CD1c-positive myeloid dendritic cell (primary cell): ENCODE measurements around the gene PODNL1.

ENCODE experiments used
- DNase-seq: peaks from one replicate; pipeline ENCODE4 v3.0.0-alpha.2; 2016; ENCODE audit errors: extremely low spot score

The PODNL1 gene, protein sequence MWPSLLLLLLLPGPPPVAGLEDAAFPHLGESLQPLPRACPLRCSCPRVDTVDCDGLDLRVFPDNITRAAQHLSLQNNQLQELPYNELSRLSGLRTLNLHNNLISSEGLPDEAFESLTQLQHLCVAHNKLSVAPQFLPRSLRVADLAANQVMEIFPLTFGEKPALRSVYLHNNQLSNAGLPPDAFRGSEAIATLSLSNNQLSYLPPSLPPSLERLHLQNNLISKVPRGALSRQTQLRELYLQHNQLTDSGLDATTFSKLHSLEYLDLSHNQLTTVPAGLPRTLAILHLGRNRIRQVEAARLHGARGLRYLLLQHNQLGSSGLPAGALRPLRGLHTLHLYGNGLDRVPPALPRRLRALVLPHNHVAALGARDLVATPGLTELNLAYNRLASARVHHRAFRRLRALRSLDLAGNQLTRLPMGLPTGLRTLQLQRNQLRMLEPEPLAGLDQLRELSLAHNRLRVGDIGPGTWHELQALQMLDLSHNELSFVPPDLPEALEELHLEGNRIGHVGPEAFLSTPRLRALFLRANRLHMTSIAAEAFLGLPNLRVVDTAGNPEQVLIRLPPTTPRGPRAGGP

DNA sequence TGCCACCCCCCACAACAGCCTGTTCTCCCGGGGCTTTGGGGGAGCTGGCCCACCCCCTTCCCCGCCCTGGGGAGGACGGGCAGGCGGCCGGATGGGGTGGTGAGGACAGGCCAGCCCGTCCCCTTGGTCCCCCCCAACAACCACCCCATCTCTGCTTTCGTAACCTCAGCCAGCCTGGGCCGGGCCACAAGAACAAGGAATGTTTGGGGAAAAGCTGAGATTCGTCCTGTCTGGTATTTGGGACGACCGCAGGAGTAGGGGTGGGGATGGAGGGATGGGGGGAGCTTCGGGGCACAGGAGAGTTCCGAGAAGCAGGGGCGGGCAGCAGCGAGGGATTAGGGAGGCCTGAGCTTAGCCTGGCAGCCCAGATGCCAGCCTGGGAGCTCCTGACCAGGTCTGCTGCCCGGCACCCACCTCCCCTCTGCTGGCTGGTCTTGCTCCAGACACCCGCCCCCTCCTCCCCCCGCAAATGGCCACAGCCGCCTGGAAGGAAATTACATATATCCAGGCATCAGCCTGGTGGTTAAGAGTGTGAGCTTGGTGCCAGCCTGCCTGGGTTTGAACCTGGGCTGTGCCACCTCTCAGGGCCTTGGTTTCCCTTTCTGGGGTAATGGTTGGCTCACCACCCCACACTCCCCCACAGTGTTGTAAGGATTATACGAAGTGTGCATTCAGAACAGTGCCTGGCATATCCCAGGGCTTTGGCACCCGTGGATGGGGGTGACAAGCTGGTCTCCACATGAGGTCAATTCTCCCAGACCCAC is at the start of gene PODNL1:
Gene PODNL1, minus strand, starts transcription at position 117 of the 764 bp plus-strand sequence. CDS start 236 bp downstream, outside the sequence.
- DNase-seq, result no peak

DNA sequence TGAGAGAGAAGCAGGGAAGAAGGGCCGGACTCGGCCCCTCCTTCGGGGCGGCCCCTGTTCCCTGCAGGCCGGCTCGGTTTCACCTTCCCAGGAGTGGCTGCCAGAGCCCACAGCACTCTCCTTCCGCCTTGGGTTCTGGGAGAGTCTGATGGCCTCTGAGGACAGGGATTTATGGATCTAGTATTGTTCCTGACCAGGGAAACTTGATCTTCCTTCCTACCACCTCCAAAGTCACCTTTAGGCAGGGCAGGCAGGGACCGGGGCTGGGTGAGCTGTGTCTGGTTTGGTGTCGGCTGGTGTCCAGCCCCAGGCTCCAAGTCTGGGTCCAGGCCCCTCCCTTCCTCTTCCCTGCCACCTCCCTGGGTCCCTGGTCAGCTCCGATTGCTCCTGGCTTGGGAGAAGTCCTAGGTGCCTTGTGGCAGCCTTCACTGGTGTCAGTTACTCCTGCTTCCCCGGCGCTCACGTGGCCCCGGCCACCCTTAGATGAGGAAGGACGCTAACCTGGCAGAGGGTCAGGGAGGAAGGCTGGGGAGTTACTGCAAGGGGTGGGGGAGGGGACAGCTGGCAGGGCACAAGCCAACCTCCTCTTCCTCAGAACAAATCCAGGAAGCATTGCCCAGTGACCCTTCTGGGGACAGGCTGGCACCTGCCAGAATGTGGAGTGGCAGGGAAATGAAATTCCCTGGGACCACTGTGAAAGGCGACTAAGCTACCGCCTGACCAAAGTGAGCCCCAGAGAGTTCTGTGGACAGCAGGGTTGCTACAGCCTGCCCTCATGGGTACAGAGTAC is 49.1 kb upstream of the PODNL1 start:
- DNase-seq, result peak; percentile 58

DNA sequence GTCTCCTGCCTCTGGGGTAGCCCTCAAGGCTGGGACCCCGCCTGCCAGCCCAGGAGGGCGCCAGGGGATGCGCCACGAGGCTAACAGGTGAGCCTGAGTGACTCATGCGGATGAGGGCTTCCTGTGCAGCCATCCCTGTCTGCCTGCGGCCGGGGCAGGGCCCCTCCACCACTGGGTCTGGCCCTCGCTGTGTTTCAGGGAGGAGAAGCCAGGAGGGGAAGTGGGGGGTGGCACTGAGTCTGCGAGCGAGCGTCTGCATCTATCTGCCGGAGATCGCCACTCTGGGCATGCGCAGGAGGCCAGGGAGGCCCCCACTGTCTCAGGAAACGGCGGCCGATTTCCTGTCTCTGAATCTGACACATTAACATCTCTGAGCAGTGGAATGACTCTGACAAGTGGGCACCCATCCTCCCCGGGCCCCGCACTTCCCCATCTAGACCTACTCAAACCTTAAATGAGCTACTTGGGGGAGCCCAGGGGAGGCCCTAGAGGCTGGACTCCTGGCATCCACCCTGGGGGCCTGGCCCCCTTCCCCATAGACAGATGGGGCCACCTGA is 48.2 kb upstream of the PODNL1 start:
- DNase-seq, result peak; percentile 97

DNA sequence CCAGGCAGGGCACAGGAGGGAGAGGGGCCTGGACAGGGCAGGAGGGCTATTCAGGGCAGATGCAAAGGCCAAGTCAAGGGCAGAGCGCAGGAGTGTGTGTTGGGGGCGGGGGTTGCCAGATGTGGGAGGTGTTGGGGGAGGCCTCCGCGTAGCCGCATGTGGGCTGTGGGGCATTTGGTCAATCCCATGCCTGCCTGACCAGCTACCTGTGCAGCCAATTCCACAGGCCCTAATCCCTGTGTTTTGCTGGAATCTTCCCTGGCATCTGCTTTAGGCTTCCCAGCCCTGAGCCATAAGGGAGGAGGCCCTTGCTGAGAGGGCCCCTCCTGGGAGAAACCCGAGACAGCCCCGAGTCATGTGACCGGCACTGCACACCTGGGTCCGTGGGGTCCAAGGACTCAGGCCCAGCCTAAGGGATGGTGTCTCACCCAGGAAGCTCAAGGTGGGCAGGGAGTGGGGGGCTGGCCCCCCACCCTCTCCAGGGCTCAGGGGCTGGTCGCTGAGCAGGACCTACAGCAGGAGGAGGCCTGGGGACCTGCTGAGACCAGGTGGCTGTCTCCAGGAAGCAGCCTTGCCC is 47.6 kb upstream of the PODNL1 start:
- DNase-seq, result no peak

DNA sequence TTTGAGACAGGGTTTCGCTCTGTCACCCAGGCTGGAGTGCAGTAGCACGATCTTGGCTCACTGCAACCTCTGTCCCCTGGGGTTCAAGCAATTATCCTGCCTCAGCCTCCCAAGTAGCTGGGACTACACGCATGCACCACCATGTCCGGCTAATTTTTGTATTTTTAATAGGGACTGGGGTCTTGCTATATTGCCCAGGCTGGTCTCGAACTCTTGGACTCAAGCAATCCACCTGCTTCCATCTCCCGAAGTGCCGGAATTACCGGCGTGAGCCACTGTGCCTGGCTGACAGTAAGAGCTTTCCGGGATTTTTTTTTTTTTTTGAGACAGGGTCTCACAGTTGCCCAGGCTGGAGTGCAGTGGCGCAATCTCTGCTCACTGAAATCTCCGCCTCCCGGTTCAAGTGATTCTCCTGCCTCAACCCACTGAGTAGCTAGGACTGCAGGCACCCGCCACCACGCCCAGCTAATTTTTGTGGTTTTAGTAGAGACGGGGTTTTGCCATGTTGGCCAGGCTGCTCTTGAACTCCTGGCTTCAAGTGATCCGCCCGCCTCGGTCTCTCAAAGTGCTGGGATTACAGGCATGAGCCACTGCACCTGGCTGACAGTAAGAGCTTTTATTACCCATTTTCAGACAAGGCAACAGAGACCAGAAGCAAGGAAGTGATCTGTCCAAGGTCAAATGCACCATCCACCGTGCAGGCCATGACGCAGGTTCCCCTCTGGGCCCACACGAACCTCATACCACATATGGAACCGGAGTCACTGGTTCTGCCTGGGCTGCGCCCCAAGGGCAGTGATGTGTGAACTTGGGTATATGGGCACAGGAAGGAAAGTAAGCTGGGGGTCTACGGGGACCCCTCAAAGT is 46.9 kb upstream of the PODNL1 start:
- DNase-seq, result peak; percentile 73

DNA sequence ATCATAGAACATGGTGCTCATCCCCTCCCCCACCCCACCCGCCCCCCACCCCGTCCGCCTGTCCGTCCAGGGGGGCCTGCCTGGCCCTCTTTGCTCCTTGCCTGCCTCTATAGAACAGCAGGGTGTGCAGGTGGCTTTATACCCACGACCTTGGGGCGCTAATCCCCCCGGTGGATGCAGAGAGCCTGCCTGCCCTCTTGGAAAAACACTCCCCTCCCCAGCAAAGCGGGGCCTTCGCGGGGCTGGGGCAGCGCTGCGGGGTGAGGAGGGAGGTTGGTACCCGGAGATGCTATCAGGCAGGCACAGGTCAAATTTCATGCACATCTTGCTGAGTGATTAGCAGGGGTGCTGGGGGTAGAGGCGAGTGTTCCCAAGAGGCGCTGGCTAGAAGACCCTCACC is 46.0 kb upstream of the PODNL1 start:
- DNase-seq, result no peak

DNA sequence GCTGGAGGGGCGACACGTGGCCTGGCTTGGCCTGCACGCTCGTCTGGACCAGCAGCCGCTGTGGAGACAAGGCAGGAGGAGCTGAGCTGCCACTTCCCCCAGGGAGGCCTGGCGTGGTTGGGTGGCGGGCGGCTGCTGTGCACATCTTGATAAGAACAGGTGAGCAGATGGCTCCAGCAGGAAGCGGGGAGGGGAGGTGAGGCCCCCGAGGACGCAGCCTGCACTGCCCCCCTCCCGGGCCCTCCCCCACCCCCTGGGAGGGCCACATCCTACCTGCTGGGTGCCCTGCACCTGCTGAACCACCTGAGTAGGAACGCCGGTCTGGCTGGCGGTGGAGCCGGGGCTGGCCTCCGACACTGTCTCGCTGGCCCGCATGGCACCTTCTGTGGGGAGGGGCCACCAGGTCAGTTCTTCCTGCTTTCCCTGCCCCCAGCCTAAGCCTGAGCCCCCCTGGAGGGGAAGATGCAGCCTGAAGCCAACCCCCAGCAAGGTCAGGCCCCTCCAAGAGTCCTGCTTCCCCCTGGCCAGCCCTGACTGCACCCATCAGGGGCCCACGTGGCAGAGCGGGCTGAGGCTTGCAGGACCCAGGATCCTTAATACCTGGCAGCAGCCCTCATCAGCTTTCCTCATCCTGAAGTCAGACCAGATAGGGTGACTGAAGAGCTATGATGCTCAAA is 45.1 kb upstream of the PODNL1 start:
- no peak for DNase-seq

DNA sequence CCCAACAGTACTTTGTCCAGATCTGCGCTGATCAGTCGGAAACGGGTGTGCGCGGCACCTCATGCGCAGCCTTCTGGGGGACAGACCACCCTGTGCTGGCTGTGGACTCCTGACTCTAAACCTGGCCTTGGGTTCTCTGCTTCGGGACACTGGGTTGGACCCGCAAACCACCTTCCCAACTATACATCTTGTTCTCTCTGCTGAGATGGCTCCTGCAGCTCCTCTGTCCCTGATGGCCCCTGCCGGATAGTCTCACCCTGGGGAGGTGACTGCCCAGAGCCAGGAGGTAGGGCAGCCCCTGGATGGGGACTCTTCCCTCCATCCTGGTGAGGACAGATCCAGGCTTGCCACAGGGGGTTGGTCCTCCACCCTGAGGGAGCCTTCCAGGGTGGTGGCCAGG is 44.6 kb upstream of the PODNL1 start:
- no peak for DNase-seq

DNA sequence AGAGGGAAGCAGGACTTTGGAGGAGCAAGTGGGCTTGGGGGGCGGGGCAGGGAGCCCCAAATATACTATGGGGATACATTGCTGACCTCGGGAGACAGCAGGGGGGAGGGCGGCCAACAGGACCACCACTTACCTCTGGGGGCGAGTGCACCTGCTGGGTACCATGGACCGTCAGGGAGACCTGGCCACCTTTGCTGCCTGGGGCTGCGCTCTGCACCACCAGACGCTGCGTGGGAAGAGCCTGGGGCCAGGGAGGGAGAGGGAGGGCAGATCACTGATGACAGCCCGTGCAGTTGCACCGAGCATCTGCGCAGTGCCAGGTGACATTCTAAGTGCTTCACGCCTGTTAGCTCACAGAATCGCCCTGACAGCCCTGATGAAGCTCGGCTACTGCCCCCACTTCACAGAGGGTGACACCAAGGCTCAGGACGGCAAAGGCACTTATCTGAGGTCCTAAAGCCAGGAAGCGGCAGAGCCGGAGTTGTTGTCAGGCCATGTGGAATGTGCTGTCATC is 43.8 kb upstream of the PODNL1 start:
- no peak for DNase-seq

DNA sequence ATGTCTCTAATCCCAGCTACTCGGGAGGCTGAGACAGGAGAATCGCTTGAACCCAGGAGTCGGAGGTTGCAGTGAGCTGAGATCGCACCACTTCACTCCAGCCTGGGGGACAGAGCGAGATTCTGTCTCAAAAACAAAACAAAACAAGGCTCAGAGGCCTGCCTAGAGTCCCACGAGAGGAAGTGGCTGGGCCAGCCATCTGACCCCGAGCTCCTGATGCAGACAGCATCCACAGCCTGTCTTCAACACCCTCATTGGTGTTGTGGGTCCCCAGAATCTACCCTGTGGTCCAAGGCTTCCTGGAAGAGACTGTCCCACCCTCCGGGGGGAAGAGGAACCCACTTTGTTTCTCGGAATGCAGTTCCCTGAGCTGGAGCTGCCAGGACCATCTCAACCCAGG is 43.2 kb upstream of the PODNL1 start:
- DNase-seq, result no peak

DNA sequence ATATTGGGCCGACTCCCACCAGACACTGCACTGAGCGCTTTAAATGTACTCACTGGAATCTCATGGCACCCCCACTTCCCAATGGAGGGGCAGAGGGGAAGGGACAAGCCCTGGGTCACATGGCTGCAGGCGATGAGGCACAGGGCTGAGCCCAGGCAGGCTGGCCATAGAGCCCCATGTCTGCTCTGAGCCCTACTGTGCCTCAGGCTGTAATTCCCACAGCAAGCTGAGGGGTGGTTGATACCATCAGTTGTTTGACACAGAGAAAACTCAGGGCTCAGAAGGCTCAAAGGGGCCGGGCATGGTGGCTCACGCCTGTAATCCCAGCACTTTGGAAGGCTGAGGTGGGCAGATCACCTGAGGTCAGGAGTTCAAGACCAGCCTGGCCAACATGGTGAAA is 42.8 kb upstream of the PODNL1 start:
- DNase-seq, result no peak

DNA sequence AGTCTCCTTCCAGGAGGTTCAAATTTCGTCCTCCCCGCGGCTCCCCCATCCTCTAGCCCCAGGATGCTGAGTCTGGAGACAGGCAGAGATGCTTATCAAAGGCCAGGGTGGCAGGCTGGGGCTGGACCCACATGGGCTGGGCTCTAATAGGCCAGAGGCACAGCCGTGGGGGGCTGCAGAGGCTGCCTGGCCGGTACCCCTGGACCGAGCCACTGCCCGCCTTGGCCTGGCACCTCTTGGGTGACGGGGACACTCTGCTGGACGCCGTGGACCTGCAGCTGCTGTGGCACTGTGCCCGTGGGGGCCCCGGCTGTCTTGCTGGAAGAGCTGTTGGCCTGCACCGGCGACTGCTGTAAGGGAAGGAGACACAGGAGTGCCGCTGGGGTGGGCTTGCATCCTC is 42.1 kb upstream of the PODNL1 start:
- DNase-seq, result no peak

DNA sequence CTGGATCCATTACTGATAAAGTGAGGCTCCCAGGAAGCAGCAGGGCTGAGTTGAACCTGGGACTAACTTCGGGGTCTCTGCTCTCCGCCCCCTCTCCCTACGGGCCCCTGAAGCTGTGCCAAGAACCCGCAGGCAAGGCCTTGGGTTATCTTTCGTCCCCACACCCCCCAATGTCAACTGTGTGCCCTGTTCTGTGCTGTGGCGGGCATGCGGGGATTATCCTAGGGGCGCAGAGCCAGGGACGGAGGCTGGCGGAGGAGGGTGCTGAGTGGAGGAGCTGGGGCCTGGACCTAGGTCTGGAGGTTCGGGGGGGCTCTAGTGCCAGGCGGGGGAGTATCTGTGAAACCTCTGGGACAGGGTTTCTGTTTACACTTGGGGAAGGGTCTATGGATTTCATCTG is 41.5 kb upstream of the PODNL1 start:
- no peak for DNase-seq

DNA sequence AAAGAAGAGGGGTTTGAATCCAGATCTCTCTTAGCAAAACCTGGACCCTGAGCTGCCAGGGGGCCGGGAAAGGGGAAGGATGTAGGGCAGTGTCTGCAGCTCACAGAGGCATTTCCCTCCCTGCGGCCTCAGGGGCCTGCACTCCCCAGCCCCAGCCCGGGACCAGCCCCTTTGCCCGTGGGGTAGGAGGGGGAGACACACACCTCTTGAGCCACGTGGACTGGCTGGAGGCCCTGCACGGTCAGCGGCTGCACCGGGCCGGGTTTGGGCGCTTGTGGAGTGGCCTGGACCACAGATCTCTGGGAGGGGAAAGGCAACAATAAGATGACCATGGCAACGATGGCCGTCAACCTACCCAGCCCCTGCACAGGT is 41.0 kb upstream of the PODNL1 start:
- DNase-seq, result peak; percentile 20

DNA sequence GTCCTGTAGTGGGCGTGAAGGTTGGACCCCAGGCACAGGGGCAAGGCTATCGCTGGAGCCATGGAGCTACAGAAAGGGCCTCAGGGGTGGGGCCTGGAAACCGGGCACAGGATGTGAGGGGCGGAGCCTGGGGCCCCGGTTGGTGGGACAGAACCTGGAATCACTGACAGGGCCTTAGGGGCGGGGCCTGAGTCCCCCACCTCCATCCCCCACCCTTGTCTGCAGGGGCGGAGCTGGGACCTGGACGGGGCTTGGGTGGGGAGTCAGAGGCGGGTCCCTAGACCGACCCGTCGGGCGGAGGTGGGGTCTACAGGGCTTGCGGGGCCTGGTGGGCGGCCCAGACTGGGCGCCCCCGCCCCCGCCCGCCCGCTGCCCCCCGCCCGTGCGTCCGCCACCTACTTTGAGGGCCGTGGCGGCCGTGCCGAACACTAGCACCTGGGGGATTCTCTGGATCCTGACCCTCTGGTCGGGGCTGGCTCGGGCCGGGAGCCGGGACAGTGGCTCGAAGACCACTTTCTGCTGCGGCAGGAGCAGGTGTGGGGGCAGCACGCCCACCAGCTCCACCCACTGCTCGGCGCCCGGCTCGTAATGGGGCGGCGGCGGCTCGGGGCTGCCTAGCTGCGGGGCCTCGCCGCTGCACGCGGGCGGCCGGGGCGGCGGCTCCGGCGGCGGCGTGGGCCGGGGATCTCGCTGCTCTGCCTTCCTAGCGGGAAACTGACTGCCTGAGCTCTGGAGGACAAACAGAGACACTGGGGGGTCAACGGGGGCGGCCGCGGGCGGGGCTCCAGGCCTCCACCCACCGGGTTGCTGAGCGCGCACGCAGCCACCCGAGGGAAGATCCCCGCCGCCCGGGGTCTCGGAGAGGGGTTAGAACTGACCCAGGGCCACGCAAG is 40.4 kb upstream of the PODNL1 start:
- DNase-seq, result peak; percentile 33

DNA sequence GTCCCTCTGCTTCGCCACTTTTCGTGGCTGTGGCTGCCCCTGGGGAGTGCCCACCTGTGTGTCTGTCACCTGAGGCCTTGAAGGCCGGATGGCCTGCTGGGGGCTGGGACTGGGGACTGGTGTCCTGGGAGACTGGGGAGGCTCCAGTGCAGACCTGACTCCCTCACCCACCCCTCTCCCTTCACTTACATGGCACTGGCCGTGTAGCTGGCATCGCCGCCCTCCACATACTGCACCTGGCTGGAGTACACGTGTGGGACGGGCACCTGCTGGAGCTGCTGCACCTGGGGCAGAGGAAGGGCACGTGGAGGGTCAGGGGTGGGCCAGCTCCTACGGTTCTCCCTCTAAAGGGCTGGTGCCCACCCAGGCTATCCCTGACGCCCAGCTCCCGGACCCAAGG is 39.6 kb upstream of the PODNL1 start:
- DNase-seq, result no peak

DNA sequence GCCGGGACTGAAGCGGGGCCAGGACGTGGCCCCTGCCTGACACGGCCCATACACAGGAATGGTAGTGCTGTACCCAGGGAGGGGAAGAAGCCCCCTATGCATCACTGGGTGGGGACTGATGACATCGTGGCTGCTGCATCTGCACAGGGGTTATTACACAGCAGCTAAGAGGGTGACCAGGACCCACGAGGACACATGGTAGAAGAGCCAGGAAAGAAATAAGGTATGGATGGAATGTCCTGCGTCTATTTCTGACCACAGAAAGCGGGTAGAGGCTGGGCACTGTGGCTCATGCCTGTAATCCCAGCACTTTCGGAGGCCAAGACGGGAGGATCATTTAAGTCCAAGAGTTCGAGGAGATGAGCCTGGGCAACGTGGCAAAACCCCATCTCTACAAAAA is 38.2 kb upstream of the PODNL1 start:
- DNase-seq, result no peak

DNA sequence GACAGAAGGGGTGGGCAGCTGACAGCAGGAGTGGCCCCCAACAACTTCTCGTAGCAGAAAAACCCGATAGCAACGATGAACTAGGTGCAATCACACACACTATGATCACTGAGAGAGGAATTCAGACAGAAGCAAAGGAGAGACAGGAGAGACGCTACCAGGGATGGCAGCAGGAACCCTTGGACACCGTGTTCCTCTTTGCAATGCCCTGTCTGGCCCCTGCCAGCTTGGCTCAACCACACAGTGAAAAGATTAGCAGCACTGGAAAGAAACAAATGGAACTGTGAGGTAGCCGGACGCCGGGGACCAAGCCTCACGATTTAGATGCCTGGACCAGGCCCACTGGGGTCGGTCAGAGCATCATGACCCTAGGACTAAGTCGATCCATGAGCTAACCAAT is 37.7 kb upstream of the PODNL1 start:
- no peak for DNase-seq

DNA sequence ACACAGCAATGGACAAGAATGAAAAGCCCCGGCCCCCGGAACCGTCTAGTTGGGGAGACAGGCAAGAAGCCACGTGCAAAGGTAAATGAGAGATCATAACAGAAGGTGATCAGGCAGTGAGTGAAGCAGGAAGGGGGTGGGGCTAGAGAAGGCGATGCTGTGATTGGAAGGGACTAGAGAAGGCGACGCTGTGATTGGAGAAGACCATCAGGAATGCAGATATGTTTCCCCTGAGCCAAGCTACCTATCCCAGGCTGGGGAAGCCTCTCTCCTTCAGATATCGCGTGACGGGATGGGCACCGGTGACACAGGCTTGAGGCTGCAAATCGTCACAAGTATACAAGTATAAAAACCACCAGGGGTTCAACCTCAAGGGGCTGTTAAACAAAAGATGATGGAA is 35.9 kb upstream of the PODNL1 start:
- no peak for DNase-seq
